Esophagus squamous epithelium (tissue), 4 donors: ENCODE measurements around the gene LAMTOR1.

Source experiments
- CTCF ChIP-seq, 6 experiments: fragments of 450-650 bp in 4 of 6; fragments of 200-600 bp in 2 of 6; sonication (generic) in 2 of 6; IDR thresholded peaks; one replicate each; pipeline ENCODE4 v1.5.1; 2016 to 2019; ENCODE audit warnings: antibody characterized with exemption in 6 of 6, mild to moderate bottlenecking in 4 of 6, moderate library complexity in 4 of 6
- POLR2A ChIP-seq, 4 donors: fragments of 450-650 bp; IDR thresholded peaks; one replicate each; pipeline ENCODE4 v1.6.1; 2017; ENCODE audit warnings: antibody characterized with exemption in 4 of 4, mild to moderate bottlenecking in 4 of 4, moderate library complexity in 3 of 4

GRCh38 chr11:72081821-72082453 lies 21.2 kb downstream of the LAMTOR1 start:
- TF ChIP-seq CTCF (IDR thresholded peaks at IDR 0.05) (no peak), POLR2A (IDR thresholded peaks at IDR 0.05) (no peak)
